K562 treated with DMSO at 1 percent for 12 hours (cell line): ENCODE data around the gene LDHB. TPM values are rescaled to one million over a fixed set of nuclear protein-coding genes. Genes with fewer than 3 reads are reported as not detected.

Experiments
- total RNA-seq: library from RNA; unstranded; fragments of 300-600 nt; gene quantifications from 2 replicates; pipeline ENCODE4 v1.2.3, GENCODE V29; 2022; ENCODE audit not compliant: insufficient read depth

The LDHB gene
- total RNA-seq: 580 and 594 TPM in 2 replicates

GRCh38 chr12:21657326-21658077, at the start of gene LDHB:
Gene LDHB (minus strand): TSS chr12:21657842. CDS start chr12:21654671, 3,171 bp downstream.

GRCh38 chr12:21604245-21605101, 53.2 kb downstream of the LDHB start, which contains the start of gene GYS2:
Gene GYS2 (minus strand): TSS chr12:21604847. CDS start chr12:21604592, 255 bp downstream.

Other genes starting within 250 kb of the LDHB start
- gene PYROXD1, start 220.2 kb downstream of the LDHB start, total RNA-seq: 2.3 and 9.9 TPM in 2 replicates
- 12.1 and 33.2 TPM in 2 replicates for gene RECQL, start 156.2 kb downstream of the LDHB start, total RNA-seq
- 7.0 and 19.3 TPM in 2 replicates for gene GOLT1B, start 156.1 kb downstream of the LDHB start, total RNA-seq
- 0.88 and 2.0 TPM in 2 replicates for gene SPX, start 131.5 kb downstream of the LDHB start, total RNA-seq
- gene GYS2, start 53.0 kb downstream of the LDHB start, total RNA-seq: not detected in 2 replicates
- 0.69 and 4.2 TPM in 2 replicates for gene KCNJ8, start 116.9 kb upstream of the LDHB start, total RNA-seq